Lung (tissue), 12 donors: ENCODE data around the gene HPS4. TPM values are rescaled to one million over a fixed set of nuclear protein-coding genes. Genes with fewer than 3 reads are reported as not detected.

ENCODE experiments used
- ATAC-seq: fragments of 200-7000 bp; cut with Tn5 transposase; one replicate; pipeline ENCODE4 v1.9.1; 2020; ENCODE audit warnings: moderate number of reproducible peaks; ENCODE audit not compliant: insufficient read depth, low FRiP score
- DNase-seq, 3 donors: peaks; one replicate each; pipeline ENCODE4 v3.0.0-alpha.2; 2013 to 2017
- H3K27ac ChIP-seq, 2 donors: one replicate each; pipeline ENCODE4 v1.5.1; 2013; ENCODE audit warnings: mild to moderate bottlenecking in 2 of 2, moderate library complexity in 2 of 2, control low read depth in 1 of 2, inconsistent platforms in 1 of 2, low read depth in 1 of 2, low read length in 1 of 2
- H3K27me3 ChIP-seq, 3 donors: one replicate each; pipeline ENCODE4 v1.5.1; 2013; ENCODE audit warnings: low read length in 2 of 3; ENCODE audit not compliant: control insufficient read depth in 3 of 3, insufficient read depth in 3 of 3
- H3K36me3 ChIP-seq, 4 donors: one replicate each; pipeline ENCODE4 v1.5.1; 2013; ENCODE audit warnings: low read length in 4 of 4, mild to moderate bottlenecking in 1 of 4, moderate library complexity in 1 of 4; ENCODE audit not compliant: control insufficient read depth in 4 of 4, insufficient read depth in 4 of 4
- H3K4me1 ChIP-seq, 5 donors: one replicate each; pipeline ENCODE4 v1.5.1; 2013; ENCODE audit warnings: low read length in 5 of 5, mild to moderate bottlenecking in 2 of 5, moderate library complexity in 1 of 5; ENCODE audit not compliant: control insufficient read depth in 5 of 5, insufficient read depth in 5 of 5
- H3K4me3 ChIP-seq: one replicate; pipeline ENCODE4 v1.5.1; 2013; ENCODE audit warnings: mild to moderate bottlenecking, control low read depth, moderate library complexity
- H3K9ac ChIP-seq, 2 donors: one replicate each; pipeline ENCODE4 v1.5.1; 2013; ENCODE audit warnings: low read length in 2 of 2, control low read depth in 1 of 2; ENCODE audit not compliant: insufficient read depth in 1 of 2
- H3K9me3 ChIP-seq, 4 donors: one replicate each; pipeline ENCODE4 v1.5.1; 2013; ENCODE audit warnings: low read length in 3 of 4, mild to moderate bottlenecking in 1 of 4, moderate library complexity in 1 of 4; ENCODE audit not compliant: control insufficient read depth in 4 of 4, insufficient read depth in 3 of 4
- WGBS, 2 donors: extraction: QIAGEN DNeasy Blood & Tissue Kit; methylation state at CpG; one replicate each; pipeline ENCODE4 v1.1.7; 2013; 5-methylcytosine and 5-hydroxymethylcytosine counted together
- polyA plus RNA-seq, 2 donors: library from polyadenylated mRNA; stranded (reverse); fragments of 200-250 nt; gene quantifications; one replicate each; pipeline ENCODE4 v1.2.1, GENCODE V29; 2013
- total RNA-seq, 2 donors: library from RNA; depleted of rRNA in 1 of 2; stranded (reverse); fragments of >200 nt in 1 of 2; gene quantifications; one replicate each; pipeline ENCODE4 v1.2.1, GENCODE V29; 2014 to 2021
- TF ChIP-seq, protein P1 (sequence below): IDR thresholded peaks from 2 replicates; pipeline ENCODE4 v1.5.1; 2012; ENCODE audit warnings: mild to moderate bottlenecking; ENCODE audit errors: control extremely low read depth, extremely low read depth
- donor health status: control.
- donor health status: control.
- donor health status: Bipolar disorder and iron deficiency.
- donor health status: healthy.
- donor health status: DM: yes; HTN: yes; CAD: no.

Gene HPS4
- total and polyA plus RNA-seq, 4 donors: 14.0 to 48.5 (median 23.4) TPM

GRCh38 chr22:26436903-26437515 lies 46.6 kb downstream of the HPS4 start:
- peaks cover 0 to 2% (median 0%) of the 10 kb centered on the region in 4 donors for H3K9me3 ChIP-seq
- ATAC-seq (no peak), DNase-seq (no peak)
- no peak overlapping the region for H3K9ac ChIP-seq
- WGBS, 2 donors: 61 to 72% methylated on average over 11 of the region's 11 CpGs
- no peak overlapping the region for H3K27ac ChIP-seq
- no peaks in the 10 kb centered on the region for H3K36me3 ChIP-seq
- H3K4me3 ChIP-seq: no peak overlapping the region
- H3K4me1 ChIP-seq: peaks cover 0 to 3% (median 0%) of the 10 kb centered on the region in 5 donors
- H3K27me3 ChIP-seq: no peaks in the 10 kb centered on the region
- TF ChIP-seq, protein P1, sequence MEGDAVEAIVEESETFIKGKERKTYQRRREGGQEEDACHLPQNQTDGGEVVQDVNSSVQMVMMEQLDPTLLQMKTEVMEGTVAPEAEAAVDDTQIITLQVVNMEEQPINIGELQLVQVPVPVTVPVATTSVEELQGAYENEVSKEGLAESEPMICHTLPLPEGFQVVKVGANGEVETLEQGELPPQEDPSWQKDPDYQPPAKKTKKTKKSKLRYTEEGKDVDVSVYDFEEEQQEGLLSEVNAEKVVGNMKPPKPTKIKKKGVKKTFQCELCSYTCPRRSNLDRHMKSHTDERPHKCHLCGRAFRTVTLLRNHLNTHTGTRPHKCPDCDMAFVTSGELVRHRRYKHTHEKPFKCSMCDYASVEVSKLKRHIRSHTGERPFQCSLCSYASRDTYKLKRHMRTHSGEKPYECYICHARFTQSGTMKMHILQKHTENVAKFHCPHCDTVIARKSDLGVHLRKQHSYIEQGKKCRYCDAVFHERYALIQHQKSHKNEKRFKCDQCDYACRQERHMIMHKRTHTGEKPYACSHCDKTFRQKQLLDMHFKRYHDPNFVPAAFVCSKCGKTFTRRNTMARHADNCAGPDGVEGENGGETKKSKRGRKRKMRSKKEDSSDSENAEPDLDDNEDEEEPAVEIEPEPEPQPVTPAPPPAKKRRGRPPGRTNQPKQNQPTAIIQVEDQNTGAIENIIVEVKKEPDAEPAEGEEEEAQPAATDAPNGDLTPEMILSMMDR: no peak

GRCh38 chr22:26435327-26436093 lies 48.1 kb downstream of the HPS4 start:
- peaks cover 0 to 4% (median 2%) of the 10 kb centered on the region in 3 donors for H3K27me3 ChIP-seq
- TF ChIP-seq, protein P1: no peak
- H3K9me3 ChIP-seq: peaks cover 0 to 4% (median 0%) of the 10 kb centered on the region in 4 donors
- ATAC-seq (no peak), DNase-seq (no peak)
- no peak overlapping the region for H3K4me3 ChIP-seq
- no peaks in the 10 kb centered on the region for H3K36me3 ChIP-seq
- no peak overlapping the region for H3K9ac ChIP-seq
- peaks cover 0 to 4% (median 0%) of the 10 kb centered on the region in 5 donors for H3K4me1 ChIP-seq
- 41 to 66% methylated on average over 11 of the region's 11 CpGs for WGBS, 2 donors
- H3K27ac ChIP-seq: no peak overlapping the region

DNA sequence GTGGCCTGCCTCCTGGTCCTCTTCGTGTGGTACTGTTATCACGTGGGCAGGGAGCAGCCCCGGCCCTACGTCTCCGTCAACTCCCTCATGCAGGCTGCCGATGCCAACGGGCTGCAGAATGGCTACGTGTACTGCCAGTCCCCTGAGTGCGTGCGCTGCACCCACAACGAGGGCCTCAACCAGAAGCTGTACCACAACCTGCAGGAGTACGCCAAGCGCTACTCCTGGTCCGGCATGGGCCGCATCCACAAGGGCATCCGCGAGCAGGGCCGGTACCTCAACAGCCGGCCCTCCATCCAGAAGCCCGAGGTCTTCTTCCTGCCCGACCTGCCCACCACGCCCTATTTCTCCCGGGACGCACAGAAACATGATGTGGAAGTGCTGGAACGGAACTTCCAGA lies 49.8 kb downstream of the HPS4 start:
- Histone ChIP-seq H3K27ac (no peak overlapping the region), H3K36me3 (no peaks in the 10 kb centered on the region), H3K27me3 (peaks cover 0 to 15% (median 11%) of the 10 kb centered on the region in 3 donors), H3K4me3 (no peak overlapping the region), H3K9me3 (peaks cover 0 to 4% (median 0%) of the 10 kb centered on the region in 4 donors), H3K4me1 (peaks cover 0 to 8% (median 0%) of the 10 kb centered on the region in 5 donors), H3K9ac (no peak overlapping the region)
- DNase-seq (no peak), ATAC-seq (no peak)
- TF ChIP-seq, protein P1: no peak
- WGBS, 2 donors: 94 to 95% methylated on average over 24 to 25 of the region's 25 CpGs
